H1 (cell line): ENCODE measurements around the gene DCN.

Source experiments
- BCL11A ChIP-seq, 2 experiments: IDR thresholded peaks; one replicate each; pipeline ENCODE4 v1.6.1; 2011; ENCODE audit warnings: low read depth in 2 of 2, low read length in 2 of 2, mild to moderate bottlenecking in 2 of 2
- BRCA1 ChIP-seq: IDR thresholded peaks from 2 replicates; pipeline ENCODE4 v1.6.1; 2012; ENCODE audit warnings: low read depth, low read length, improper control_type of control experiment

DNA sequence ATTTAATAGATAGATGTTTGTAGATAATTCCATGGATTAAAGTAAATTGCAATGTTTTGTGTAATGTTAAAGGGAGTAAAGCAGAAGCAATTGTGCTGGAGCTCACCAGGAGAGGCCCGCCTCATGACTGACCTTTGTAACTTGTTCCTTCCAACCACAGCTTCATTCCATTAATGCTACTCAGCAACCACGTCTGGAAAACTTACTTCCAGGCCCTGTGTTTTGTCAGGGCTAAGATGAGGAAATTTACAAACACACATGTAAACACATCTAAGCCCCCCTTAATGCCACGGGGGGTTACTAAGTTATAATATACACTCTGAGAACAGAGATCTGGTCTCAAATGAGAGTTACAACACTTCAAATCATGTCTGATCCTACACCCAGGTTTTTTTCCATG, 83.7 kb downstream of the DCN start:
- TF ChIP-seq BCL11A (IDR thresholded peaks at IDR 0.05; ENCODE audit: low read depth in 2 of 2, low read length in 2 of 2): no peak
- TF ChIP-seq BRCA1: no peak
